Endodermal cell (in vitro differentiated cells): ENCODE results near the gene ENDOD1. TPM values are rescaled to one million over a fixed set of nuclear protein-coding genes. Genes with fewer than 3 reads are reported as not detected.
A peak's percentile ranks its signal among the peaks of the same experiment; 100 is the strongest.

Experiments used
- DNase-seq: peaks from one replicate; pipeline ENCODE4 v3.0.0-alpha.2; 2017
- H3K27ac ChIP-seq: 2 replicates; pipeline ENCODE4 v1.5.1; 2013; ENCODE audit warnings: mild to moderate bottlenecking, low read depth, low read length, moderate library complexity
- H3K27me3 ChIP-seq: 2 replicates; pipeline ENCODE4 v1.6.1; 2013; ENCODE audit warnings: mild to moderate bottlenecking, low read length, moderate library complexity; ENCODE audit not compliant: insufficient read depth, control insufficient read depth, poor library complexity, severe bottlenecking
- H3K36me3 ChIP-seq: 2 replicates; pipeline ENCODE4 v1.7.0; 2013; ENCODE audit warnings: mild to moderate bottlenecking, low read length, moderate library complexity; ENCODE audit not compliant: control insufficient read depth, insufficient read depth
- H3K4me1 ChIP-seq: one replicate; pipeline ENCODE4 v1.7.0; 2013; ENCODE audit warnings: low read length; ENCODE audit not compliant: control insufficient read depth, insufficient read depth
- H3K4me3 ChIP-seq: 2 replicates; pipeline ENCODE4 v1.5.1; 2013; ENCODE audit warnings: mild to moderate bottlenecking, low read length, moderate library complexity
- H3K9ac ChIP-seq: 2 replicates; pipeline ENCODE4 v1.6.1; 2013; ENCODE audit warnings: mild to moderate bottlenecking, low read length, moderate library complexity; ENCODE audit not compliant: poor library complexity, severe bottlenecking; ENCODE audit errors: extremely low read depth
- H3K9me3 ChIP-seq: 2 replicates; pipeline ENCODE4 v1.6.1; 2013; ENCODE audit warnings: mild to moderate bottlenecking, low read length, moderate library complexity; ENCODE audit not compliant: control insufficient read depth
- H3K27ac Mint-ChIP-seq: 2 replicates; pipeline ENCODE4 v1.8.0; 2020; ENCODE audit warnings: mixed read lengths
- H3K27me3 Mint-ChIP-seq: 2 replicates; pipeline ENCODE4 v1.8.0; 2021; ENCODE audit warnings: mild to moderate bottlenecking, mixed read lengths; ENCODE audit not compliant: insufficient read depth
- H3K36me3 Mint-ChIP-seq: 2 replicates; pipeline ENCODE4 v1.8.0; 2020; ENCODE audit warnings: low read depth, mixed read lengths
- H3K4me1 Mint-ChIP-seq: 2 replicates; pipeline ENCODE4 v1.8.0; 2020; ENCODE audit warnings: mixed read lengths
- H3K4me3 Mint-ChIP-seq: 2 replicates; pipeline ENCODE4 v1.8.0; 2020; ENCODE audit warnings: mild to moderate bottlenecking, moderate library complexity, mixed read lengths
- H3K9me3 Mint-ChIP-seq: 2 replicates; pipeline ENCODE4 v1.8.0; 2020; ENCODE audit warnings: mild to moderate bottlenecking, mixed read lengths
- WGBS, 2 experiments: methylation state at CpG; one replicate each; pipeline versions ENCODE4 v1.1.5 to v1.1.7; 2013; ENCODE audit warnings: missing lambda C conversion rate in 2 of 2, mixed read lengths in 1 of 2; ENCODE audit not compliant: insufficient coverage in 1 of 2, insufficient read length in 1 of 2; 5-methylcytosine and 5-hydroxymethylcytosine counted together
- total RNA-seq, 2 donors: library from RNA; stranded (reverse); fragmentation: NEBNext Ultra II Directional in 1 of 2; extraction: Animal tissue kit (Norgen Biotek cat#: 25700) in 1 of 2; gene quantifications; 2 replicates in 1 of 2; 3 replicates in 1 of 2; pipeline ENCODE4 v1.2.1, GENCODE V29; 2021
- TF ChIP-seq, protein P1 (sequence below): fragments of 200-600 bp; sonication (generic); conservative IDR thresholded peaks from 2 replicates; pipeline ENCODE4 v1.5.0; 2021; ENCODE audit warnings: antibody characterized with exemption, mild to moderate bottlenecking

Gene ENDOD1
- total RNA-seq, 2 donors from 2014 or later: 1.9 to 2.7 TPM

GRCh38 chr11:95067841-95068219 is 21.8 kb upstream of the ENDOD1 start:
- peak overlapping the region; percentile 81 for H3K9ac ChIP-seq
- Mint-ChIP-seq H3K9me3 (no peaks in the 10 kb centered on the region), H3K4me1 (peaks cover 10% of the 10 kb centered on the region), H3K27ac (peak overlapping the region; percentile 92), H3K36me3 (no peaks in the 10 kb centered on the region), H3K27me3 (peaks cover 5% of the 10 kb centered on the region), H3K4me3 (peak overlapping the region; percentile 90)
- no peaks in the 10 kb centered on the region for H3K9me3 ChIP-seq
- H3K27ac ChIP-seq: peak overlapping the region; percentile 76
- 1% methylated on average over 10 to 16 of the region's 16 CpGs for WGBS, 2 experiments
- no peaks in the 10 kb centered on the region for H3K36me3 ChIP-seq
- peak overlapping the region; percentile 99 for H3K4me3 ChIP-seq
- TF ChIP-seq, protein P1, sequence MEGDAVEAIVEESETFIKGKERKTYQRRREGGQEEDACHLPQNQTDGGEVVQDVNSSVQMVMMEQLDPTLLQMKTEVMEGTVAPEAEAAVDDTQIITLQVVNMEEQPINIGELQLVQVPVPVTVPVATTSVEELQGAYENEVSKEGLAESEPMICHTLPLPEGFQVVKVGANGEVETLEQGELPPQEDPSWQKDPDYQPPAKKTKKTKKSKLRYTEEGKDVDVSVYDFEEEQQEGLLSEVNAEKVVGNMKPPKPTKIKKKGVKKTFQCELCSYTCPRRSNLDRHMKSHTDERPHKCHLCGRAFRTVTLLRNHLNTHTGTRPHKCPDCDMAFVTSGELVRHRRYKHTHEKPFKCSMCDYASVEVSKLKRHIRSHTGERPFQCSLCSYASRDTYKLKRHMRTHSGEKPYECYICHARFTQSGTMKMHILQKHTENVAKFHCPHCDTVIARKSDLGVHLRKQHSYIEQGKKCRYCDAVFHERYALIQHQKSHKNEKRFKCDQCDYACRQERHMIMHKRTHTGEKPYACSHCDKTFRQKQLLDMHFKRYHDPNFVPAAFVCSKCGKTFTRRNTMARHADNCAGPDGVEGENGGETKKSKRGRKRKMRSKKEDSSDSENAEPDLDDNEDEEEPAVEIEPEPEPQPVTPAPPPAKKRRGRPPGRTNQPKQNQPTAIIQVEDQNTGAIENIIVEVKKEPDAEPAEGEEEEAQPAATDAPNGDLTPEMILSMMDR: no peak
- no peak for DNase-seq
- no peaks in the 10 kb centered on the region for H3K4me1 ChIP-seq
- peaks cover 4% of the 10 kb centered on the region for H3K27me3 ChIP-seq

DNA sequence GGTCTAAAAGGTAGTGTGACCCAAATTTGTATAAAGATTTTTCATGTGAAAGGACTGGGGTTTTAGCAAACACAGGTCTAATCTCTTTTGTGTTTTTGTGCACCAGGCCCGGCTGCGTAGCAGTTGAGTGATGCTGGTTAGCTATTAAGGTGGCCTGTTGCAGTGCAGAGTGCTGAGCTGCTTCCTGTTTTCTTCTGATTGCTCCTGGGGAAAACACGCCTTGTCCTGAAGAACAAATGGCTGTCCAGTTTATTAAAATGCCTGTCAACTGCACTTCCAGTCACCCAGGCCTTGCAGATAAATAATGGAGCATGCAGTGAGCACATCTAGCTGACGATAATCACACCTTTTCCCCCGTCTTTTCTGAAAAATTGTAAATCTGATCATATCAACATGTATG is 21.1 kb upstream of the ENDOD1 start:
- Mint-ChIP-seq H3K27me3 (peaks cover 2% of the 10 kb centered on the region), H3K36me3 (no peaks in the 10 kb centered on the region), H3K27ac (peak overlapping the region; percentile 9), H3K9me3 (no peaks in the 10 kb centered on the region), H3K4me3 (peak overlapping the region; percentile 90), H3K4me1 (peaks cover 10% of the 10 kb centered on the region)
- Histone ChIP-seq H3K36me3 (no peaks in the 10 kb centered on the region), H3K4me1 (no peaks in the 10 kb centered on the region), H3K9me3 (no peaks in the 10 kb centered on the region), H3K9ac (peak overlapping the region; percentile 81), H3K4me3 (peak overlapping the region; percentile 99), H3K27me3 (no peaks in the 10 kb centered on the region), H3K27ac (no peak overlapping the region)
- WGBS, 2 experiments: 54 to 59% methylated on average over 2 to 5 of the region's 5 CpGs
- TF ChIP-seq, protein P1: no peak
- peak; percentile 65 for DNase-seq

GRCh38 chr11:95070471-95070870 is 19.2 kb upstream of the ENDOD1 start:
- Mint-ChIP-seq H3K27ac (no peak overlapping the region), H3K9me3 (no peaks in the 10 kb centered on the region), H3K27me3 (no peaks in the 10 kb centered on the region), H3K4me1 (peaks cover 12% of the 10 kb centered on the region), H3K4me3 (no peak overlapping the region), H3K36me3 (no peaks in the 10 kb centered on the region)
- DNase-seq: no peak
- H3K4me1 ChIP-seq: no peaks in the 10 kb centered on the region
- no peak overlapping the region for H3K4me3 ChIP-seq
- TF ChIP-seq, protein P1: no peak
- 96 to 100% methylated on average over 1 of the region's 1 CpG for WGBS, 2 experiments
- no peak overlapping the region for H3K27ac ChIP-seq
- H3K9me3 ChIP-seq: no peaks in the 10 kb centered on the region
- H3K27me3 ChIP-seq: no peaks in the 10 kb centered on the region
- H3K36me3 ChIP-seq: no peaks in the 10 kb centered on the region
- no peak overlapping the region for H3K9ac ChIP-seq
